Brain microvascular endothelial cell (primary cell): ENCODE data around the gene RDH5.

Source experiments
- DNase-seq: peaks from one replicate; pipeline ENCODE4 v3.0.0-alpha.2; 2020
- H3K27ac ChIP-seq: fragments of 250-450 bp; sonication (Bioruptor Pico); 2 replicates; pipeline ENCODE4 v1.5.1; 2020; ENCODE audit warnings: mild to moderate bottlenecking, moderate library complexity
- H3K27me3 ChIP-seq: fragments of 250-450 bp; sonication (Bioruptor Pico); replicated peaks from 2 replicates; pipeline ENCODE4 v1.5.1; 2020; ENCODE audit warnings: mild to moderate bottlenecking
- H3K36me3 ChIP-seq: fragments of 250-450 bp; sonication (Bioruptor Pico); replicated peaks from 2 replicates; pipeline ENCODE4 v1.5.1; 2020; ENCODE audit warnings: mild to moderate bottlenecking
- H3K4me3 ChIP-seq: 2 replicates; pipeline ENCODE4 v1.5.1; 2011; ENCODE audit warnings: low read depth, mild to moderate bottlenecking, control low read depth, low read length, moderate library complexity
- CTCF ChIP-seq: IDR thresholded peaks from 2 replicates; pipeline ENCODE4 v1.5.1; 2011; ENCODE audit warnings: low read depth, mild to moderate bottlenecking, moderate library complexity, low read length, control low read depth, inconsistent platforms; ENCODE audit errors: missing control alignments
- in situ Hi-C: cut with HindIII; loops from 2 replicates; pipeline ENCODE4 v1.10.0; 2017; ENCODE audit warnings: low sequenced_read_pairs, low pct_ligation_motif_present

RDH5 gene

GRCh38 chr12:55736780-55737580 lies 16.8 kb downstream of the RDH5 start:
- no peaks in the 10 kb centered on the region for H3K27me3 ChIP-seq
- no peak overlapping the region for H3K4me3 ChIP-seq
- peak; percentile 94 for TF ChIP-seq CTCF
- no peaks in the 10 kb centered on the region for H3K36me3 ChIP-seq
- peak; percentile 66 for DNase-seq
- no peak overlapping the region for H3K27ac ChIP-seq
- in situ Hi-C loops: no loop called here

GRCh38 chr12:55737581-55738122 lies 17.5 kb downstream of the RDH5 start:
- no peak overlapping the region for H3K27ac ChIP-seq
- in situ Hi-C loops: no loop called here
- H3K36me3 ChIP-seq: no peaks in the 10 kb centered on the region
- peak overlapping the region; percentile 75 for H3K4me3 ChIP-seq
- H3K27me3 ChIP-seq: no peaks in the 10 kb centered on the region
- no peak for DNase-seq
- TF ChIP-seq CTCF: no peak

- H3K27ac ChIP-seq: peak overlapping the region; percentile 23
- peak overlapping the region; percentile 75 for H3K4me3 ChIP-seq
- peak; percentile 72 for TF ChIP-seq CTCF
- no peaks in the 10 kb centered on the region for H3K36me3 ChIP-seq
- in situ Hi-C loops: no loop called here
- H3K27me3 ChIP-seq: no peaks in the 10 kb centered on the region
- DNase-seq: peak; percentile 79
Observed at GRCh38 chr12:55738123-55739024, 18.2 kb downstream of the RDH5 start.

GRCh38 chr12:55739025-55739378 lies 18.8 kb downstream of the RDH5 start:
- no peak overlapping the region for H3K27ac ChIP-seq

More at GRCh38 chr12:55739025-55739378, 18.8 kb downstream of the RDH5 start:
- TF ChIP-seq CTCF: no peak
- no peak overlapping the region for H3K4me3 ChIP-seq
- no peaks in the 10 kb centered on the region for H3K27me3 ChIP-seq
- DNase-seq: no peak
- no peaks in the 10 kb centered on the region for H3K36me3 ChIP-seq
- in situ Hi-C loops: no loop called here
